PC-3 (cell line): ENCODE data around the gene C12orf60.

Experiments
- EZH2 ChIP-seq: fragments of 300-600 bp; sonication (generic); IDR thresholded peaks from one replicate; pipeline ENCODE4 v1.6.1; 2017; ENCODE audit warnings: antibody characterized with exemption, mild to moderate bottlenecking, low read length; ENCODE audit not compliant: unreplicated experiment
- TF ChIP-seq, protein P1 (sequence below): fragments of 300-600 bp; sonication (generic); conservative IDR thresholded peaks from 2 replicates; pipeline ENCODE4 v1.5.1; 2017; ENCODE audit warnings: antibody characterized with exemption, low read depth, mild to moderate bottlenecking, low read length

DNA sequence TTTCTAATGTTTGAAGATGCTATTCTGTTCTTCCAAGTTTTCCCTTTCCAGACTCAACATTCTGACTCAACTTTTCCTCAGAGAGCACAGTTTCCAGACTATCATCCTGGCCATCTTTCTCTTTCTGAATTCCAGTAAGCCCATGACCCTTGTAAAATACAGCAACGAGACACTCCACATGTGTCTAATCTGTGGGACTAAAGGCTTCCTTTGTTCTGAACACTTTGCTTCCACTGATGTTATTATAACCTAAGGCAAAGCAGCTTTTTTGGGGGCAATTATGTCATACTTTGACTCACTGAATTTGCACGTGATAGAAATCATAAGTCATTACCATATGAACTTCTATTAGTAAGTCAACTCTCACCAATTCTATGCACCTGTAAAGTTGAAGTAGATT lies 46.2 kb downstream of the C12orf60 start:
- no peak for TF ChIP-seq EZH2
- TF ChIP-seq, protein P1, sequence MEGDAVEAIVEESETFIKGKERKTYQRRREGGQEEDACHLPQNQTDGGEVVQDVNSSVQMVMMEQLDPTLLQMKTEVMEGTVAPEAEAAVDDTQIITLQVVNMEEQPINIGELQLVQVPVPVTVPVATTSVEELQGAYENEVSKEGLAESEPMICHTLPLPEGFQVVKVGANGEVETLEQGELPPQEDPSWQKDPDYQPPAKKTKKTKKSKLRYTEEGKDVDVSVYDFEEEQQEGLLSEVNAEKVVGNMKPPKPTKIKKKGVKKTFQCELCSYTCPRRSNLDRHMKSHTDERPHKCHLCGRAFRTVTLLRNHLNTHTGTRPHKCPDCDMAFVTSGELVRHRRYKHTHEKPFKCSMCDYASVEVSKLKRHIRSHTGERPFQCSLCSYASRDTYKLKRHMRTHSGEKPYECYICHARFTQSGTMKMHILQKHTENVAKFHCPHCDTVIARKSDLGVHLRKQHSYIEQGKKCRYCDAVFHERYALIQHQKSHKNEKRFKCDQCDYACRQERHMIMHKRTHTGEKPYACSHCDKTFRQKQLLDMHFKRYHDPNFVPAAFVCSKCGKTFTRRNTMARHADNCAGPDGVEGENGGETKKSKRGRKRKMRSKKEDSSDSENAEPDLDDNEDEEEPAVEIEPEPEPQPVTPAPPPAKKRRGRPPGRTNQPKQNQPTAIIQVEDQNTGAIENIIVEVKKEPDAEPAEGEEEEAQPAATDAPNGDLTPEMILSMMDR, result no peak
